Stimulated activated CD4-positive, alpha-beta T cell treated with anti-CD3 and anti-CD28 coated beads, Interleukin-4, amount 100 ng/mL, for 24 hours (primary cell): ENCODE results near the gene RANBP3.
"Not testable (repeated sequence)": the region's sequence is repeated elsewhere in the genome, so short reads cannot be mapped to it uniquely, and the experiment has no call there.

Experiments
- DNase-seq: peaks from one replicate; pipeline ENCODE4 v3.0.0-alpha.2; 2020

The RANBP3 gene

GRCh38 chr19:5977785-5978605 lies at the start of gene RANBP3:
Gene RANBP3, minus strand, starts transcription at chr19:5978140. Its CDS starts 58 bp downstream, at chr19:5978082.
- peak; percentile 98 for DNase-seq

GRCh38 chr19:6026390-6027227 lies 48.7 kb upstream of the RANBP3 start:
- no peak for DNase-seq

GRCh38 chr19:6024756-6025155 lies 46.8 kb upstream of the RANBP3 start:
- DNase-seq = not testable (repeated sequence)

GRCh38 chr19:6023936-6024335 lies 46.0 kb upstream of the RANBP3 start:
- no peak for DNase-seq

GRCh38 chr19:6023085-6023682 lies 45.2 kb upstream of the RANBP3 start:
- no peak for DNase-seq

- DNase-seq = no peak
Measured at GRCh38 chr19:6022570-6023064, 44.7 kb upstream of the RANBP3 start.

GRCh38 chr19:6021878-6022569 lies 44.1 kb upstream of the RANBP3 start:
- peak; percentile 84 for DNase-seq

- no peak for DNase-seq
Measured at GRCh38 chr19:6020972-6021805, 43.2 kb upstream of the RANBP3 start.

- no peak for DNase-seq
Measured at GRCh38 chr19:6020166-6020882, 42.4 kb upstream of the RANBP3 start.

GRCh38 chr19:6018786-6019185 lies 40.8 kb upstream of the RANBP3 start:
- DNase-seq = no peak

GRCh38 chr19:6017576-6017975 lies 39.6 kb upstream of the RANBP3 start:
- DNase-seq = no peak

- DNase-seq = no peak
Measured at GRCh38 chr19:6015841-6016545, 38.1 kb upstream of the RANBP3 start.

- no peak for DNase-seq
Measured at GRCh38 chr19:6014551-6015135, 36.7 kb upstream of the RANBP3 start.

- no peak for DNase-seq
Measured at GRCh38 chr19:6012426-6013170, 34.7 kb upstream of the RANBP3 start.

GRCh38 chr19:6011794-6012193 lies 33.9 kb upstream of the RANBP3 start:
- no peak for DNase-seq

GRCh38 chr19:6011206-6011605 lies 33.3 kb upstream of the RANBP3 start:
- no peak for DNase-seq

- no peak for DNase-seq
Measured at GRCh38 chr19:6010107-6010506, 32.2 kb upstream of the RANBP3 start.

- DNase-seq = no peak
Measured at GRCh38 chr19:6007866-6008265, 29.9 kb upstream of the RANBP3 start.

GRCh38 chr19:6006896-6007295 lies 29.0 kb upstream of the RANBP3 start:
- no peak for DNase-seq
